ENCODE results near the gene SORCS3. TPM values are rescaled to one million over a fixed set of nuclear protein-coding genes. Genes with fewer than 3 reads are reported as not detected.
A peak's percentile ranks its signal among the peaks of the same experiment; 100 is the strongest.

Gene SORCS3
- total RNA-seq, 1 experiment from 2014 or later: not detected

GRCh38 chr10:104777086-104777799 lies 136.2 kb downstream of the SORCS3 start:
- DNase-seq (ENCODE audit: low spot score): no peak

GRCh38 chr10:104778371-104778770 lies 137.3 kb downstream of the SORCS3 start:
- DNase-seq (ENCODE audit: low spot score): no peak

DNA sequence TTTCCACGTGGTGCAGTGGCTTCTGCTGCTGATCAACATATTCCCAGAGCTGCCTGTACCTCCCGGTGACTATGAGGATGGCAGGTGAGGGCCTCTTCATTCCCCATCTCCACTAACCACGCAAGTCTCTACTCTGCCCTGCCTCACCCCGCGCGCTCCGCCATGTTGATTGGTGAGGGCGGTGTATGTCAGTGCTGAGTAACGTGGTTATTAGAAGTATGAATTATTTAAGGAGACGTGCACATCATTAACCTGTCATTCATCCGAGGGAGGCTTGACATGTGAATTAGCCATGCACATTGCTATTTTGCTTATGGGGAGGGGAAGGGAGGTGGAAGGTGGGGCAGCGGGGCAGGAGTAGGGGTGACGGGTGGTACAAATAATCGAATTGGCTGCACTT lies 138.6 kb downstream of the SORCS3 start:
- DNase-seq (ENCODE audit: low spot score): no peak

DNA sequence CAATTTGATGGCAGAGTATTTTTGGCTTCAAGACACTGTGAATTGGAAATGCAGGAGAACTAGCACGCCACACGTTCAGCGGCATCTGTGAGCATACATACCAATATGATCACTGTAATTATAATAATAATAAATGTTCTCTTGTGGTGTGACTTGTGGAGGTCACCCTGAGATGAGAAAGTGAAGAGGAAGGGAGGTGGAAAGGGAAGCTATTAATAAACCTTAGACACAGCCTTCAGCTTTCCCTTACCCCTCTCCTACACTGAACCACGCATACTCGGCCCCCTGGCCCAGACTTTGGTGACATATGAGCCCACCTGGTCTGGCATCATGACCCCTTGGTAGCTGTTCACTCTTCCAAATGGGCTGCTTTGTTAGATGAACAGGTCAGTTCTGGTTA lies 139.1 kb downstream of the SORCS3 start:
- no peak for DNase-seq (ENCODE audit: low spot score)

- DNase-seq (ENCODE audit: low spot score): no peak
These were observed 140.0 kb downstream of the SORCS3 start for GRCh38 chr10:104780946-104781595.

- no peak for DNase-seq (ENCODE audit: low spot score)
These were observed 143.4 kb downstream of the SORCS3 start for GRCh38 chr10:104784452-104784851.

GRCh38 chr10:104791471-104791870 lies 150.4 kb downstream of the SORCS3 start:
- no peak for DNase-seq (ENCODE audit: low spot score)

DNA sequence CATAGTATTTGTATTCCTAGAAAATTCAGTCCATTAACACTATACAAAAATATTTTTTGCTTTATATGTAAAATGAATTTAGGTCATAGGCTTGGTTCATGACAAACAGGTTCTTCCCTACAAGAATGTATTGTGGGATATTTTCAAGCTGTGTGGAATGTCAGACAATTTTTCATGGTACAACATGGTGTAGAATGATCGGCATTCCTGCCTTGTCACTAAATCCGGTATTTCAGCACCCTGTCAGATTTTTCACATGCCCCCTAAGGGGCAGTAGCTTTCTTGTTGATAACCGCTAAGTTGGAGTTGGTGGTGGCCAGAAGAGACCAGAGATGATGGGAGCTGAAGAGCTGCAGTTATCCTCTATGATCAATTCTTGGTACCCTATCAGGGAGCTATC lies 154.3 kb downstream of the SORCS3 start:
- no peak for DNase-seq (ENCODE audit: low spot score)

DNA sequence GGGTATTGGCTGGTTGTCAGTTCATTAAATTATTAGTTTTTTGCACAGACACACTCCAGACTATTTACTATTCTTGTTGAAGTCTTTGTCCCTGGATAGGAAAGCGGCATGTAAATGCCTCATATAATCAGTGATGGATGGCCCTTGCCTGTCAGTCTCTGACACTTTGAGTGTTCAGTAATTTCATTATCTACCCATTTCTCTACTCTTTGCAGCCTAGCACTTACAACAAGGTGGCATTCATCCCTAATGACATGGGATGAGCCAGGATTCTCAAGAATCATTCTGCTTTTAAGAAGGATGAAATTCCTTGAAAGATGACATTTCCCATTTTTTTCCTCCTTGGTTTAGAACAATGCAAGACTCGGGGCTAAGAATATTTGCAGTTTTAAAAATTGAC lies 155.7 kb downstream of the SORCS3 start:
- no peak for DNase-seq (ENCODE audit: low spot score)

- DNase-seq (ENCODE audit: low spot score): no peak
These were observed 161.9 kb downstream of the SORCS3 start for GRCh38 chr10:104802941-104803340.

DNA sequence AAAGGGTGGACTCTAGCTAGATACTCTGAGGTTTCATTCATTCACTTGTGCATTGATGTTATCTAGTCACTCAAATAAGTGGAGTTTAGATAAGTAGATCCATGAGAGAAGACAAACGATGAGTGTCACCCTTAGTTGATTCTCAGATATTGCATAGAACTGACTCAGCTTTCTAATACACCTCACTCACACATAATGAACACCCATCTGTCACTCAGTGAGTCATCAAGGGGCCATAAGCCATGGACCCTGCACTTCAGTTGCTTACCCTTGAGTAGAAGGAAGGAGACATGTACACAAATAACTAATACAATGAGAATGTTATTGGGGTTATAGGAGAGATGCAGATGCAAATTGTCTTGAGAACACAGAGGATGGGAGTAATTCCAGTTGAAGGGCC lies 163.8 kb downstream of the SORCS3 start:
- DNase-seq (ENCODE audit: low spot score): no peak

GRCh38 chr10:104806801-104807200 lies 165.7 kb downstream of the SORCS3 start:
- DNase-seq (ENCODE audit: low spot score): no peak

DNA sequence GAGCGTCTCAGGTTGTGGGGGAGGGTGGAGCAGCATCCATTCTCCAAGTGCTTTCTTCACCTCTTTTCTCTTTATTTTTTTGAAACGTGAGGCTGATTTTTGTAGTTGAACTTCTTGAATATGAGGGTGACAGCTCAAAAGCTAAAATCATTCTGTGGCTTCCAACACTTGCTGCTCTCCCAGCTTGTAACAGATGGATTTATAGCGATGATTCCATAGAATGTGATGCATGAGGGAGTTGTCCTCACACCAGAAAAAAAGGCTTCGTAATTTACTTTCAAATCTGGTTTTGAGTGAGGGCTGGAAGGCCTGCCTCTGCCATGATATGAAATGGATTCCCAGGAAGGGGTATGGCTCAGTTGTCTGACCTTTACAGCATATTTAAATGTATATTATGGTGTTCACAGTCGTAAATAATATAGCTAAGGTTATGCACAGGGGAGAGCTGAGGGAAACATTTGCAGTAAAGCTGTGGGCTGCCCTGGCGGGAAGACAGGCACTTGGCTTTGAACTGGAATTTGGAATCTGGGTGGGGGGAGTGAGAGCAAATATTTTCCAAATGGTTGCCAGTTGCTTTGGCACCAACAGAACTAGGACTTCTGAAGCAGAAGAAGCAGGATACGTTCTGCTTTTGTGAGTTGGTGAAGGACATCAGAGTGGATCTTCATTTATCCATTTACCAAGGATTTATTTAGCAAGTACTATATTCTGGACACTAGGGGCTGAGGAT lies 166.7 kb downstream of the SORCS3 start:
- DNase-seq (ENCODE audit: low spot score): no peak

DNA sequence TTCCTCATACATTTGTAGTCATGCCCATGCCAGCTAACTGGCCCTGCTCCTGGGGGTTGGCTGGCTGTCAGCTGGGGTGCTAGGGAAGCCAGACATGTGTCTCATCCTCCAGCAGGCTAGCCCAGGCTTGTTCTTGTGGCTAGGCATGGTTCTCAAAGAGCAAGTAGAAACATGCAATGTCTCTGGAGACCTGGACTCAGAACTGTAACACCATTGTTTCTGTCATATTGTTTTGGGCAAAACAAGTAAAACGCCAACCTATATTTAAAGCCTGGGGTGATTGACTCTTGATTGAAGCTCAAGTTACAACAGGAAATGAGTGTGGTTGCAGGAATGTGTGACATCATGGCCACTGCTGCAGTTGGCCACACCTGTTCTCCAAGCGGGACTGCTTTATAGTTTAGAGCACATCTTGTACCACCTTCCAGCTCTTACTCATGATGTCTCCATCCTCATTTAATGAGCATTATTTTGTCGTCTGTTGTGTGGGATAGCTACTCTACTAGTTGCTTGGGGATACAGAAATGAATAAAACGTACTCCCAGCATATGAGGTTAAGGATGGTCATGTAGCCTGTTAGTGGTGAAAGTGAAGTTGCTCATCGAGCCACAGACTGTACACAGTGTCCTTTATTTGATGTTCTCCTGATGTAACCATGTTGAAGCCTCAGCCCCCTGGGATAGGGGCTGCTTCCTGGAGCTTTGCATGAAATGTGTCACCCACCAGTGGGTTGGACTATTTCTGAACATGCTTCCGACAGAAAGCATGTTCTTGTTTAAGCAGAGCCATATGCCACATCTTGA lies 168.4 kb downstream of the SORCS3 start:
- peak; percentile 19 for DNase-seq (ENCODE audit: low spot score)

DNA sequence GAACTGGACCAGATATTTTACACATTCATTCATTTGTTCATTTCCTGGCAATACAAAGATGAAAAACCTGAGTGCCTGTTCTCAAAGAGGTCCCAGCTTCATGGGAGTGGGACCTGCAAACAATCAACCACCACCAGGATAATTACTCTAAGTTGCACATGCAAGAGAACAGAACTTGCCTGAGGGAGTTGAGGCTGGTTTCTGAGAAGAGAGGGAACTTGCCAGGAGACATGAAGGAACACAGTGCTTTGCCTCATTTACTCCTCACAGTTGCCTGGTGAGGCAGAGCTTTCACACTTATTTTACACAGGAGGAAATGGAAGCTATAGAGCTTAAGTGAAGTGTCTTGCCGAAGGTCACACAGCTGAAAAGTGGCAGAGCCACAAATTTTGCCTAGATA lies 170.1 kb downstream of the SORCS3 start:
- no peak for DNase-seq (ENCODE audit: low spot score)

- no peak for DNase-seq (ENCODE audit: low spot score)
These were observed 175.4 kb downstream of the SORCS3 start for GRCh38 chr10:104816501-104816900.

- DNase-seq (ENCODE audit: low spot score): no peak
These were observed 178.6 kb downstream of the SORCS3 start for GRCh38 chr10:104819731-104820130.

DNA sequence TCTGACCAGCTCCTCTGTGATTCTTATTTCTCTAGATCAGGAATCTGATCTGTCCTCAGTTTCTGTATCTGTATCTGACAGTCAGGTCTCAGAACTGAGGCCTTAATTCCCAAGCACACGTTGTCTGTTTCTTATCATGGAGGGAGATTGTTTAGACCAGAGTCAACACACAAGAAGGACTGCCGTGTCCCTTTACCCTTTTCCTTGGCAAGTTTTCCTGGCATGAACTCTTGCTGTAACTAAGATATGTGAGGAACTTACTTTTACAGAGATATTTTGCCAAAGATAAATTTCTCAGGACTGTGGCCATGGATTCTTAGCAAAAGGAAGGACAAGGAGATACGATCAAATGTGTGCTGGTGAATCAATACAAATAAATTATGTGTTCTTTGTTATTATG lies 181.0 kb downstream of the SORCS3 start:
- no peak for DNase-seq (ENCODE audit: low spot score)

DNA sequence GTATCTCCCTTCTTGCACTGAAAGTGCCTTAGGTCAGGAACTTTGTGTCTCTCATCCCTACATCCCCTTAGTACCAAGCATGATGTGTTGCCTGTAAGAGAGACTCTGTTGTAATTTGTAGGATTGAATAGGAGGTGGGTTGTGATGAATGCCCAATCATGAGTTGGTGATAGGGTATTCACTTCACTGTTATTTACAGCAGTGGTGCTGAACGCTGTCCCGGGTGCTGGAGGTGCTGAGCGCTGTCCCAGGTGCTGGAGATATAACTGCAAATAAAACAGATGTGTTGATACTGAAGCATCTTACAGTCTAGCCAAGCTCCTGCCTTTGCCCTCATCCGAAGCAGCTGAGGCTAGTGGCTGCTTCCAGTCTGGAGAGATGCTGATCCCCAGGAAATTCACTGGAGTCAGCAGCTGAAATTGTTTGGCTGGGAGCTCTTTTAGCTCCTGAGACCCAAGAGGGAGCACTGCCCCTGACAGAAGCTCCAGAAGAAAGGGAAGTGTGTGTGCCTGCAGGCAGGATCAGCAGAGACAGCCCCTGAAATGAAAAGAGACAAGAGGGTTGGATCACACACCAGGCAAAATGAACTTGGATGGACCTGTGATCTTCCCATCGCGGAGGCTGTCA lies 183.4 kb downstream of the SORCS3 start:
- DNase-seq (ENCODE audit: low spot score): peak; percentile 44

DNA sequence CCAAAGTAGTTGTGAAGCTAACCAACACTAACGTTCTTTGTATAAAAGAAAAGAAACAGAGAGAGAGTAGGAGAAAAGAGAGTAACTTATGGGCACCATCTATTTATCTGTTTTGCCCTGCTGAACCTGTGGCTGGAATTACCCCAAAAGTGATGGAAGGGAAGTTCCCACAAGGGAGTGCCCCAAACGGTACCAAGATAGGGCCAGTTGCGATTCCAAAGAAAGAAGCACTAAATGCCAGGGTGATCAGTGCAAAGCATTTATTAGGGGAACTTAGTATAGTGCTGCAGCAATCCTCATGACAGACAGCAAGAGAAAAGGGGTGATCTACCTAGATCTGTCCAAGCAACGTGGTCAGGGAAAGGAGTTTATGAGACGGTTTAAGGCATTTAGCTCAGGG lies 190.2 kb downstream of the SORCS3 start:
- DNase-seq (ENCODE audit: low spot score): no peak

DNA sequence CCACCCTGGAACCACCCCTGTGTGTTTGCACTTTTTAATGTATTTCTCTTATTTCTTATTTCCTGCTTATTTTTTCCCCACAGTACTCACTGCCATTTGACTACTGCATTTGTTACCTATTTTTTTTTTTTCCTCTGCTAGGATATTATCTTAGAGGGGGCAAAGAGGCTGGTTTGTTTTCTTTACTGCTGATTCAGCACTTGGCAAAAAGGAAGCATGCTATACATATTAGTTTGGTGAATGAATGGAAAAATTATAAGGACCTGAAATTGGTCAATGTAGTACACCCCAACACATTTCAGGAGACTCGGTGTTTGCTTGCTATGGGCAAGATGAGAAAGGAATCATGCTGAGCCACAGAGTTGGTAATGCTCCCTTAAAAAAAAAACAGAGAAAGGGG lies 193.5 kb downstream of the SORCS3 start:
- DNase-seq (ENCODE audit: low spot score): no peak

Data from HT-29 (cell line).